ENCODE data around the gene FAHD2A.

The FAHD2A gene

GRCh38 chr2:95381212-95382191 is 21.0 kb upstream of the FAHD2A start:
- no peak for TF ChIP-seq RAD21 (IDR thresholded peaks at IDR 0.05; ENCODE audit: low read depth)
- no peak for TF ChIP-seq MAX (IDR thresholded peaks at IDR 0.05)
- TF ChIP-seq NFIC (IDR thresholded peaks at IDR 0.05) = no peak
- TF ChIP-seq EGR1 (IDR thresholded peaks at IDR 0.05) = no peak
- no peak for TF ChIP-seq CREB1 (IDR thresholded peaks at IDR 0.05; ENCODE audit: low read depth)
- TF ChIP-seq TAF1 (IDR thresholded peaks at IDR 0.05; ENCODE audit: low read depth) = no peak
- no peak for TF ChIP-seq TCF12 (IDR thresholded peaks at IDR 0.05; ENCODE audit: low read depth)
- no peak for TF ChIP-seq CEBPB (IDR thresholded peaks at IDR 0.05)
- no peak for TF ChIP-seq YY1 (IDR thresholded peaks at IDR 0.05; ENCODE audit: low read depth)
- no peak for TF ChIP-seq ZBTB7A (IDR thresholded peaks at IDR 0.05; ENCODE audit: low read depth)
- TF ChIP-seq EP300 (IDR thresholded peaks at IDR 0.05; ENCODE audit: borderline replicate concordance) = no peak
- no peak for TF ChIP-seq USF1 (IDR thresholded peaks at IDR 0.05)
- no peak for TF ChIP-seq FOXM1 (IDR thresholded peaks at IDR 0.05; ENCODE audit: borderline replicate concordance, low read depth)
- no peak for TF ChIP-seq TEAD4 (IDR thresholded peaks at IDR 0.05)
- TF ChIP-seq, protein P1, sequence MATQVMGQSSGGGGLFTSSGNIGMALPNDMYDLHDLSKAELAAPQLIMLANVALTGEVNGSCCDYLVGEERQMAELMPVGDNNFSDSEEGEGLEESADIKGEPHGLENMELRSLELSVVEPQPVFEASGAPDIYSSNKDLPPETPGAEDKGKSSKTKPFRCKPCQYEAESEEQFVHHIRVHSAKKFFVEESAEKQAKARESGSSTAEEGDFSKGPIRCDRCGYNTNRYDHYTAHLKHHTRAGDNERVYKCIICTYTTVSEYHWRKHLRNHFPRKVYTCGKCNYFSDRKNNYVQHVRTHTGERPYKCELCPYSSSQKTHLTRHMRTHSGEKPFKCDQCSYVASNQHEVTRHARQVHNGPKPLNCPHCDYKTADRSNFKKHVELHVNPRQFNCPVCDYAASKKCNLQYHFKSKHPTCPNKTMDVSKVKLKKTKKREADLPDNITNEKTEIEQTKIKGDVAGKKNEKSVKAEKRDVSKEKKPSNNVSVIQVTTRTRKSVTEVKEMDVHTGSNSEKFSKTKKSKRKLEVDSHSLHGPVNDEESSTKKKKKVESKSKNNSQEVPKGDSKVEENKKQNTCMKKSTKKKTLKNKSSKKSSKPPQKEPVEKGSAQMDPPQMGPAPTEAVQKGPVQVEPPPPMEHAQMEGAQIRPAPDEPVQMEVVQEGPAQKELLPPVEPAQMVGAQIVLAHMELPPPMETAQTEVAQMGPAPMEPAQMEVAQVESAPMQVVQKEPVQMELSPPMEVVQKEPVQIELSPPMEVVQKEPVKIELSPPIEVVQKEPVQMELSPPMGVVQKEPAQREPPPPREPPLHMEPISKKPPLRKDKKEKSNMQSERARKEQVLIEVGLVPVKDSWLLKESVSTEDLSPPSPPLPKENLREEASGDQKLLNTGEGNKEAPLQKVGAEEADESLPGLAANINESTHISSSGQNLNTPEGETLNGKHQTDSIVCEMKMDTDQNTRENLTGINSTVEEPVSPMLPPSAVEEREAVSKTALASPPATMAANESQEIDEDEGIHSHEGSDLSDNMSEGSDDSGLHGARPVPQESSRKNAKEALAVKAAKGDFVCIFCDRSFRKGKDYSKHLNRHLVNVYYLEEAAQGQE (IDR thresholded peaks at IDR 0.05; ENCODE audit: low read depth) = no peak

DNA sequence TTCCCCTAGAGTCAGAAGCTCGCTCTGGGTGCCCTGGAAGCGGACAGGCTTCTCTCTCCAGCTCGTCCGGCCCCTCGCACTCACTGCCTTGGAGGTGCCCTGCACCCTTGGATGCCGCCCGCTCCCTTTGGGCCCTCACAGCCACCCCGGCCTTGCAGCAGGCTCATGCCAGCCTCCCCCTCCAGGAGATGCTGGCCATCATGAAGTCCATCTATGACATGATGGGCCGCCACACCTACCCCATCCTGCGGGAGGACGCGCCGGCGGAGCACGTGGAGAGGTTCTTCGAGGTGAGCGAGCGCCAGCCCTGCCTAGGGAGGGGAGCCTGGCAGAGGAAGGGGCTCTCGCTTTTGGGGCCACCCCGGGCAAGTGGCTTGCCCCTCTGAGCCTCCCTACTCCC is 20.3 kb upstream of the FAHD2A start:
- TF ChIP-seq CEBPB (IDR thresholded peaks at IDR 0.05) = no peak
- no peak for TF ChIP-seq ZBTB7A (IDR thresholded peaks at IDR 0.05; ENCODE audit: low read depth)
- no peak for TF ChIP-seq TEAD4 (IDR thresholded peaks at IDR 0.05)
- TF ChIP-seq EGR1 (IDR thresholded peaks at IDR 0.05) = no peak
- no peak for TF ChIP-seq FOXM1 (IDR thresholded peaks at IDR 0.05; ENCODE audit: borderline replicate concordance, low read depth)
- TF ChIP-seq, protein P1 (IDR thresholded peaks at IDR 0.05; ENCODE audit: low read depth) = no peak

DNA sequence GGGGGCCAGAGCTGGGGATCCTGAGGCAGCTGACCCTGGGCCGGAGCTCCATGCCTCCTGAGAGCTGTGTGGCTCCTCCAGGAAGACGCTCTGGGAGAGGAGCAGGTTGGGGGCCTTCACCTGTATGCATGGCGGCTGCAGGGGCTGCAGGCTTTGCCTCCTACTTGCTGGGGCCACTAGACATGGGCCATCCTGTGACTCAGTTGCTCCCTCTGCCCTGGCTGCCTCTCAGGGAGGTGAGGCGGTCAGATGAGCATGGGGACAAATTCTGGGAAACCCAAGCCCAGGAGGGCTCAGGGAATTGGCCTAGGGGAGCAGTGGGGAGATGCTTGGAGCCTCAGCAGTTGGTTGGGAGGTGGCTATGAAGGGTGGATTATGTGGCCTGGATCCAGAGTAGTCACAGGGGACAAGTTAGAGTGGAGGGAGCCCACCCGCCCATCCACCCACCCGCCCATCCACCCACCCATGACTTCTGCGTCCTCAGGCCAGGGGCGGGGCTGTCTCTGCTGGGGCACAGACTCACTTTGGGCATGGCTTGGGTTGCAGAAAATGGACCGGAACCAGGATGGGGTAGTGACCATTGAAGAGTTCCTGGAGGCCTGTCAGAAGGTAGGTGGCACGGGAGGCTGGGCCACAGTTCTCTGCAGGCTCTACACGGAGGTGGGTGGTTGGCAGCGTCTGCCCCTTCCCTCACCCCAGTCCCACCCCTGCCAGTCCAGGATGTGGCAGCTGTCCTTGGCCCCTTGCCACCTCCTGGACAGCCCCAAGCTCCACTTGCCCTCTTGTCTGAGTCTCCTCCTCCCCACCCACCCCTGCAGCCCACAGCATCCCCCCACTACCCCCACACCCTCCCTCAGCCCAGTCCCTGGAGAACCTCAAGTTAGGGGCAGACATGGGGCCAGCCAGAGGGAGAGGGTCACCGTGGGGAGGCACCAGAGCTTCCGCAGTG is 19.5 kb upstream of the FAHD2A start:
- TF ChIP-seq EP300 (IDR thresholded peaks at IDR 0.05; ENCODE audit: borderline replicate concordance) = no peak
- TF ChIP-seq, protein P1 (IDR thresholded peaks at IDR 0.05; ENCODE audit: low read depth) = no peak
- TF ChIP-seq MAX (IDR thresholded peaks at IDR 0.05) = no peak
- TF ChIP-seq CEBPB (IDR thresholded peaks at IDR 0.05) = no peak
- no peak for TF ChIP-seq NFIC (IDR thresholded peaks at IDR 0.05)
- TF ChIP-seq TAF1 (IDR thresholded peaks at IDR 0.05; ENCODE audit: low read depth) = no peak
- TF ChIP-seq CREB1 (IDR thresholded peaks at IDR 0.05; ENCODE audit: low read depth) = no peak
- TF ChIP-seq ZBTB7A (IDR thresholded peaks at IDR 0.05; ENCODE audit: low read depth) = no peak
- TF ChIP-seq YY1 (IDR thresholded peaks at IDR 0.05; ENCODE audit: low read depth) = no peak

GRCh38 chr2:95383635-95384027 is 18.9 kb upstream of the FAHD2A start:
- TF ChIP-seq MAX (IDR thresholded peaks at IDR 0.05) = no peak
- no peak for TF ChIP-seq TCF12 (IDR thresholded peaks at IDR 0.05; ENCODE audit: low read depth)
- no peak for TF ChIP-seq CEBPB (IDR thresholded peaks at IDR 0.05)
- no peak for TF ChIP-seq CREB1 (IDR thresholded peaks at IDR 0.05; ENCODE audit: low read depth)
- no peak for TF ChIP-seq EP300 (IDR thresholded peaks at IDR 0.05; ENCODE audit: borderline replicate concordance)
- no peak for TF ChIP-seq ZBTB7A (IDR thresholded peaks at IDR 0.05; ENCODE audit: low read depth)
- TF ChIP-seq TAF1 (IDR thresholded peaks at IDR 0.05; ENCODE audit: low read depth) = no peak
- no peak for TF ChIP-seq USF1 (IDR thresholded peaks at IDR 0.05)
- no peak for TF ChIP-seq RAD21 (IDR thresholded peaks at IDR 0.05; ENCODE audit: low read depth)
- TF ChIP-seq EGR1 (IDR thresholded peaks at IDR 0.05) = no peak
- no peak for TF ChIP-seq YY1 (IDR thresholded peaks at IDR 0.05; ENCODE audit: low read depth)
- TF ChIP-seq NFIC (IDR thresholded peaks at IDR 0.05) = no peak
- TF ChIP-seq TEAD4 (IDR thresholded peaks at IDR 0.05) = no peak
- TF ChIP-seq FOXM1 (IDR thresholded peaks at IDR 0.05; ENCODE audit: borderline replicate concordance, low read depth) = no peak
- TF ChIP-seq, protein P1 (IDR thresholded peaks at IDR 0.05; ENCODE audit: low read depth) = no peak

All from Ishikawa (cell line).